A673 (cell line): ENCODE measurements around the gene FMC1.

Source experiments
- EZH2 ChIP-seq: fragments of 200-600 bp; sonication (generic); IDR thresholded peaks from 2 replicates; pipeline ENCODE4 v1.6.1; 2017; ENCODE audit warnings: borderline replicate concordance, low read depth, mild to moderate bottlenecking, mixed read lengths, antibody characterized with exemption, low read length; ENCODE audit not compliant: poor library complexity, severe bottlenecking
- TF ChIP-seq, protein P1 (sequence below): fragments of 300-800, 200-600 bp; sonication (generic); conservative IDR thresholded peaks from 2 replicates; pipeline ENCODE4 v1.5.1; 2017; ENCODE audit warnings: low read depth, mild to moderate bottlenecking, antibody characterized with exemption, low read length, moderate library complexity, mixed read lengths

DNA sequence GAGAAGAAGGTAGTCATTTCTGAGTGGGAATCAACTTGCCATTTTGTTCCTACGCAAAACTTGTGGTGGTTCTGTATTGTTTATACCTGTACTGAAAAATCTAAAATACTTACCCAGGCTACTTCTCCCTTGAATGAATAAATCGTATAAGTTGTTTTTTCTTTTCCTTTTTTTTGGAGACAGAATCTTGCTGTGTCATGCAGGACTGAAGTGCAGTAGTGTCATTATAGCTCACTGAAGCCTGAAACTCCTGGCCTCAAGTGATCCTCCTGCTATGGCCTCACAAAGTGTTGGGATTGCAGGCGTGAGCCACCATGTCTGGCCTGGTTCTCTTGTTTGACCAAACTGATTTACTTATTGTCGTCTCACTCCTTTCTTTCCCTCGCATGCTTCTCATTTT lies 46.5 kb downstream of the FMC1 start:
- TF ChIP-seq, protein P1, sequence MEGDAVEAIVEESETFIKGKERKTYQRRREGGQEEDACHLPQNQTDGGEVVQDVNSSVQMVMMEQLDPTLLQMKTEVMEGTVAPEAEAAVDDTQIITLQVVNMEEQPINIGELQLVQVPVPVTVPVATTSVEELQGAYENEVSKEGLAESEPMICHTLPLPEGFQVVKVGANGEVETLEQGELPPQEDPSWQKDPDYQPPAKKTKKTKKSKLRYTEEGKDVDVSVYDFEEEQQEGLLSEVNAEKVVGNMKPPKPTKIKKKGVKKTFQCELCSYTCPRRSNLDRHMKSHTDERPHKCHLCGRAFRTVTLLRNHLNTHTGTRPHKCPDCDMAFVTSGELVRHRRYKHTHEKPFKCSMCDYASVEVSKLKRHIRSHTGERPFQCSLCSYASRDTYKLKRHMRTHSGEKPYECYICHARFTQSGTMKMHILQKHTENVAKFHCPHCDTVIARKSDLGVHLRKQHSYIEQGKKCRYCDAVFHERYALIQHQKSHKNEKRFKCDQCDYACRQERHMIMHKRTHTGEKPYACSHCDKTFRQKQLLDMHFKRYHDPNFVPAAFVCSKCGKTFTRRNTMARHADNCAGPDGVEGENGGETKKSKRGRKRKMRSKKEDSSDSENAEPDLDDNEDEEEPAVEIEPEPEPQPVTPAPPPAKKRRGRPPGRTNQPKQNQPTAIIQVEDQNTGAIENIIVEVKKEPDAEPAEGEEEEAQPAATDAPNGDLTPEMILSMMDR, result no peak
- no peak for TF ChIP-seq EZH2
